ENCODE results near the gene ADIPOR2.

Gene ADIPOR2

GRCh38 chr12:1768615-1769014 lies 77.7 kb downstream of the ADIPOR2 start:
- no peak overlapping the region for H3K4me3 ChIP-seq (ENCODE audit: low read length in 2 of 2)
- H3K27ac ChIP-seq (ENCODE audit: low read depth in 2 of 2, low read length in 2 of 2), result no peak overlapping the region
- no peak overlapping the region for H3K9ac ChIP-seq (ENCODE audit: low read depth in 1 of 2, low read length in 2 of 2)

GRCh38 chr12:1769809-1770494 lies 79.1 kb downstream of the ADIPOR2 start:
- Histone ChIP-seq H3K27me3 (ENCODE audit: control insufficient read depth in 2 of 2, insufficient read depth in 2 of 2, low read length in 2 of 2) (no peaks in the 10 kb centered on the region), H3K4me3 (ENCODE audit: low read length in 2 of 2) (no peak overlapping the region), H3K4me1 (ENCODE audit: control insufficient read depth in 2 of 2, insufficient read depth in 2 of 2, low read length in 2 of 2) (no peaks in the 10 kb centered on the region), H3K9ac (ENCODE audit: low read depth in 1 of 2, low read length in 2 of 2) (no peak overlapping the region), H3K36me3 (ENCODE audit: control insufficient read depth in 2 of 2, insufficient read depth in 2 of 2, low read length in 2 of 2) (peaks cover 9 to 16% of the 10 kb centered on the region in 2 donors), H3K9me3 (ENCODE audit: control insufficient read depth in 2 of 2, low read length in 2 of 2) (no peaks in the 10 kb centered on the region), H3K27ac (ENCODE audit: low read depth in 2 of 2, low read length in 2 of 2) (no peak overlapping the region)

More at GRCh38 chr12:1768615-1769014, 77.7 kb downstream of the ADIPOR2 start:
- Histone ChIP-seq H3K4me1 (ENCODE audit: control insufficient read depth in 2 of 2, insufficient read depth in 2 of 2, low read length in 2 of 2) (no peaks in the 10 kb centered on the region), H3K27me3 (ENCODE audit: control insufficient read depth in 2 of 2, insufficient read depth in 2 of 2, low read length in 2 of 2) (no peaks in the 10 kb centered on the region), H3K9me3 (ENCODE audit: control insufficient read depth in 2 of 2, low read length in 2 of 2) (no peaks in the 10 kb centered on the region), H3K36me3 (ENCODE audit: control insufficient read depth in 2 of 2, insufficient read depth in 2 of 2, low read length in 2 of 2) (peaks cover 6 to 12% of the 10 kb centered on the region in 2 donors)

- no peaks in the 10 kb centered on the region for H3K4me1 ChIP-seq (ENCODE audit: control insufficient read depth in 2 of 2, insufficient read depth in 2 of 2, low read length in 2 of 2)
- H3K36me3 ChIP-seq (ENCODE audit: control insufficient read depth in 2 of 2, insufficient read depth in 2 of 2, low read length in 2 of 2), result peaks cover 18 to 27% of the 10 kb centered on the region in 2 donors
- H3K9ac ChIP-seq (ENCODE audit: low read depth in 1 of 2, low read length in 2 of 2), result no peak overlapping the region
- H3K27ac ChIP-seq (ENCODE audit: low read depth in 2 of 2, low read length in 2 of 2), result no peak overlapping the region
- H3K27me3 ChIP-seq (ENCODE audit: control insufficient read depth in 2 of 2, insufficient read depth in 2 of 2, low read length in 2 of 2), result no peaks in the 10 kb centered on the region
- no peak overlapping the region for H3K4me3 ChIP-seq (ENCODE audit: low read length in 2 of 2)
- H3K9me3 ChIP-seq (ENCODE audit: control insufficient read depth in 2 of 2, low read length in 2 of 2), result no peaks in the 10 kb centered on the region
Observed at GRCh38 chr12:1773937-1774655, 83.2 kb downstream of the ADIPOR2 start.

- no peaks in the 10 kb centered on the region for H3K9me3 ChIP-seq (ENCODE audit: control insufficient read depth in 2 of 2, low read length in 2 of 2)
- H3K4me3 ChIP-seq (ENCODE audit: low read length in 2 of 2), result no peak overlapping the region
- no peak overlapping the region for H3K27ac ChIP-seq (ENCODE audit: low read depth in 2 of 2, low read length in 2 of 2)
- no peaks in the 10 kb centered on the region for H3K27me3 ChIP-seq (ENCODE audit: control insufficient read depth in 2 of 2, insufficient read depth in 2 of 2, low read length in 2 of 2)
- H3K36me3 ChIP-seq (ENCODE audit: control insufficient read depth in 2 of 2, insufficient read depth in 2 of 2, low read length in 2 of 2), result peaks cover 26 to 35% of the 10 kb centered on the region in 2 donors
- no peaks in the 10 kb centered on the region for H3K4me1 ChIP-seq (ENCODE audit: control insufficient read depth in 2 of 2, insufficient read depth in 2 of 2, low read length in 2 of 2)
- no peak overlapping the region for H3K9ac ChIP-seq (ENCODE audit: low read depth in 1 of 2, low read length in 2 of 2)
Observed at GRCh38 chr12:1776170-1776921, 85.5 kb downstream of the ADIPOR2 start.

GRCh38 chr12:1777798-1778197 lies 86.9 kb downstream of the ADIPOR2 start:
- Histone ChIP-seq H3K9me3 (ENCODE audit: control insufficient read depth in 2 of 2, low read length in 2 of 2) (no peaks in the 10 kb centered on the region), H3K4me1 (ENCODE audit: control insufficient read depth in 2 of 2, insufficient read depth in 2 of 2, low read length in 2 of 2) (no peaks in the 10 kb centered on the region), H3K27ac (ENCODE audit: low read depth in 2 of 2, low read length in 2 of 2) (no peak overlapping the region)

GRCh38 chr12:1778911-1779310 lies 88.0 kb downstream of the ADIPOR2 start:
- Histone ChIP-seq H3K27me3 (ENCODE audit: control insufficient read depth in 2 of 2, insufficient read depth in 2 of 2, low read length in 2 of 2) (no peaks in the 10 kb centered on the region), H3K4me3 (ENCODE audit: low read length in 2 of 2) (no peak overlapping the region), H3K27ac (ENCODE audit: low read depth in 2 of 2, low read length in 2 of 2) (no peak overlapping the region), H3K9me3 (ENCODE audit: control insufficient read depth in 2 of 2, low read length in 2 of 2) (no peaks in the 10 kb centered on the region), H3K36me3 (ENCODE audit: control insufficient read depth in 2 of 2, insufficient read depth in 2 of 2, low read length in 2 of 2) (peaks cover 25 to 46% of the 10 kb centered on the region in 2 donors), H3K9ac (ENCODE audit: low read depth in 1 of 2, low read length in 2 of 2) (no peak overlapping the region), H3K4me1 (ENCODE audit: control insufficient read depth in 2 of 2, insufficient read depth in 2 of 2, low read length in 2 of 2) (no peaks in the 10 kb centered on the region)

More at GRCh38 chr12:1777798-1778197, 86.9 kb downstream of the ADIPOR2 start:
- no peak overlapping the region for H3K4me3 ChIP-seq (ENCODE audit: low read length in 2 of 2)
- peaks cover 22 to 39% of the 10 kb centered on the region in 2 donors for H3K36me3 ChIP-seq (ENCODE audit: control insufficient read depth in 2 of 2, insufficient read depth in 2 of 2, low read length in 2 of 2)
- H3K9ac ChIP-seq (ENCODE audit: low read depth in 1 of 2, low read length in 2 of 2), result no peak overlapping the region
- H3K27me3 ChIP-seq (ENCODE audit: control insufficient read depth in 2 of 2, insufficient read depth in 2 of 2, low read length in 2 of 2), result no peaks in the 10 kb centered on the region

- Histone ChIP-seq H3K27me3 (ENCODE audit: control insufficient read depth in 2 of 2, insufficient read depth in 2 of 2, low read length in 2 of 2) (no peaks in the 10 kb centered on the region), H3K27ac (ENCODE audit: low read depth in 2 of 2, low read length in 2 of 2) (no peak overlapping the region), H3K4me3 (ENCODE audit: low read length in 2 of 2) (no peak overlapping the region), H3K36me3 (ENCODE audit: control insufficient read depth in 2 of 2, insufficient read depth in 2 of 2, low read length in 2 of 2) (peaks cover 25 to 49% of the 10 kb centered on the region in 2 donors), H3K4me1 (ENCODE audit: control insufficient read depth in 2 of 2, insufficient read depth in 2 of 2, low read length in 2 of 2) (no peaks in the 10 kb centered on the region), H3K9ac (ENCODE audit: low read depth in 1 of 2, low read length in 2 of 2) (no peak overlapping the region), H3K9me3 (ENCODE audit: control insufficient read depth in 2 of 2, low read length in 2 of 2) (no peaks in the 10 kb centered on the region)
Observed at GRCh38 chr12:1779783-1780182, 88.9 kb downstream of the ADIPOR2 start.

GRCh38 chr12:1781772-1782171 lies 90.9 kb downstream of the ADIPOR2 start:
- Histone ChIP-seq H3K36me3 (ENCODE audit: control insufficient read depth in 2 of 2, insufficient read depth in 2 of 2, low read length in 2 of 2) (peaks cover 43 to 62% of the 10 kb centered on the region in 2 donors), H3K9ac (ENCODE audit: low read depth in 1 of 2, low read length in 2 of 2) (no peak overlapping the region)

GRCh38 chr12:1782215-1782614 lies 91.3 kb downstream of the ADIPOR2 start:
- no peak overlapping the region for H3K4me3 ChIP-seq (ENCODE audit: low read length in 2 of 2)
- H3K27ac ChIP-seq (ENCODE audit: low read depth in 2 of 2, low read length in 2 of 2), result no peak overlapping the region
- no peaks in the 10 kb centered on the region for H3K9me3 ChIP-seq (ENCODE audit: control insufficient read depth in 2 of 2, low read length in 2 of 2)
- H3K27me3 ChIP-seq (ENCODE audit: control insufficient read depth in 2 of 2, insufficient read depth in 2 of 2, low read length in 2 of 2), result no peaks in the 10 kb centered on the region
- no peak overlapping the region for H3K9ac ChIP-seq (ENCODE audit: low read depth in 1 of 2, low read length in 2 of 2)
- peaks cover 47 to 62% of the 10 kb centered on the region in 2 donors for H3K36me3 ChIP-seq (ENCODE audit: control insufficient read depth in 2 of 2, insufficient read depth in 2 of 2, low read length in 2 of 2)
- H3K4me1 ChIP-seq (ENCODE audit: control insufficient read depth in 2 of 2, insufficient read depth in 2 of 2, low read length in 2 of 2), result no peaks in the 10 kb centered on the region

More at GRCh38 chr12:1781772-1782171, 90.9 kb downstream of the ADIPOR2 start:
- Histone ChIP-seq H3K9me3 (ENCODE audit: control insufficient read depth in 2 of 2, low read length in 2 of 2) (no peaks in the 10 kb centered on the region), H3K27me3 (ENCODE audit: control insufficient read depth in 2 of 2, insufficient read depth in 2 of 2, low read length in 2 of 2) (no peaks in the 10 kb centered on the region), H3K4me1 (ENCODE audit: control insufficient read depth in 2 of 2, insufficient read depth in 2 of 2, low read length in 2 of 2) (no peaks in the 10 kb centered on the region), H3K4me3 (ENCODE audit: low read length in 2 of 2) (no peak overlapping the region), H3K27ac (ENCODE audit: low read depth in 2 of 2, low read length in 2 of 2) (no peak overlapping the region)

- no peak overlapping the region for H3K4me3 ChIP-seq (ENCODE audit: low read length in 2 of 2)
- no peak overlapping the region for H3K27ac ChIP-seq (ENCODE audit: low read depth in 2 of 2, low read length in 2 of 2)
- peaks cover 36 to 38% of the 10 kb centered on the region in 2 donors for H3K36me3 ChIP-seq (ENCODE audit: control insufficient read depth in 2 of 2, insufficient read depth in 2 of 2, low read length in 2 of 2)
- H3K4me1 ChIP-seq (ENCODE audit: control insufficient read depth in 2 of 2, insufficient read depth in 2 of 2, low read length in 2 of 2), result no peaks in the 10 kb centered on the region
- H3K9ac ChIP-seq (ENCODE audit: low read depth in 1 of 2, low read length in 2 of 2), result no peak overlapping the region
- no peaks in the 10 kb centered on the region for H3K9me3 ChIP-seq (ENCODE audit: control insufficient read depth in 2 of 2, low read length in 2 of 2)
- no peaks in the 10 kb centered on the region for H3K27me3 ChIP-seq (ENCODE audit: control insufficient read depth in 2 of 2, insufficient read depth in 2 of 2, low read length in 2 of 2)
Observed at GRCh38 chr12:1787714-1788113, 96.8 kb downstream of the ADIPOR2 start.
